CD4-positive, alpha-beta T cell treated with Interleukin-12 subunit alpha and Interleukin-12 subunit beta, for 1 hour (primary cell): ENCODE data around the gene DCLRE1A.
"Not testable (repeated sequence)": the region's sequence is repeated elsewhere in the genome, so short reads cannot be mapped to it uniquely, and the experiment has no call there.

Source experiments
- DNase-seq: peaks from one replicate; pipeline ENCODE4 v3.0.0-alpha.2; 2020

DCLRE1A gene

DNA sequence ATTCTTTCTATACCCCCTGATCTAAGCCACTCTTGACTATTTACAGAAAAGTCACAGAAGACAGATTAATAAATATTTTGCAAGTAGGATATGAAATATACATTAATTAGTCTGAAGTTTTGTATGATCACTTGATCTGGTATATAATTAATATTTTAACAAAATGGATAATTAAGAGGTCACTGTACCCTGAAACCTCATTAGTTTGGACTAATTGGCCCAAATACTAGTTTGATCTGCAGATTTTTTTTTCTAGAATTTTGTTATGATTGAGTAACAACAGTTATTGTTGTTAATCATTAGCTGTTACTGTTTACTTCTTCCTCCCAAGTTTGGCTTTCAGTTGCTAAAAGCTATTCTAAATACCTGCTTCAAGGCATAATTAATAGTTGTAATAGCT is 3.3 kb upstream of the DCLRE1A start:
- no peak for DNase-seq

DNA sequence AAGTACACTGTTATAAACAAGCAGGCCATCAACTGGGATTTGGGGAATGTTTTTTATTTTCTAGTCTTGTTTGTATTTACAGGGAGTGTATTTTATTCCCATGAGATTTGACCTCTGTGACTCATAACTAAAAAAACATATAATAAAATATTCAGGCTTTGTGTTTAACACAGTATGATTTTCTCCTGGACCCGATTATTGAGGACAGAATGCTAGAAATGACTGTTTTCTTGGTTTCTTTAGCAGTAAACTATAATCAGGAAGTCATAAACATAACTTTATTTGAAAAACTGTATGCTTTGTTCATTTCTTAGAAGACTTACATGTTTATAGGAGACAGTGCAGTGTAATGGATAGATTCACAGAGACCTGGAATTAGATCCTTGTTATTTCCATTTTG is 2.7 kb upstream of the DCLRE1A start:
- no peak for DNase-seq

DNA sequence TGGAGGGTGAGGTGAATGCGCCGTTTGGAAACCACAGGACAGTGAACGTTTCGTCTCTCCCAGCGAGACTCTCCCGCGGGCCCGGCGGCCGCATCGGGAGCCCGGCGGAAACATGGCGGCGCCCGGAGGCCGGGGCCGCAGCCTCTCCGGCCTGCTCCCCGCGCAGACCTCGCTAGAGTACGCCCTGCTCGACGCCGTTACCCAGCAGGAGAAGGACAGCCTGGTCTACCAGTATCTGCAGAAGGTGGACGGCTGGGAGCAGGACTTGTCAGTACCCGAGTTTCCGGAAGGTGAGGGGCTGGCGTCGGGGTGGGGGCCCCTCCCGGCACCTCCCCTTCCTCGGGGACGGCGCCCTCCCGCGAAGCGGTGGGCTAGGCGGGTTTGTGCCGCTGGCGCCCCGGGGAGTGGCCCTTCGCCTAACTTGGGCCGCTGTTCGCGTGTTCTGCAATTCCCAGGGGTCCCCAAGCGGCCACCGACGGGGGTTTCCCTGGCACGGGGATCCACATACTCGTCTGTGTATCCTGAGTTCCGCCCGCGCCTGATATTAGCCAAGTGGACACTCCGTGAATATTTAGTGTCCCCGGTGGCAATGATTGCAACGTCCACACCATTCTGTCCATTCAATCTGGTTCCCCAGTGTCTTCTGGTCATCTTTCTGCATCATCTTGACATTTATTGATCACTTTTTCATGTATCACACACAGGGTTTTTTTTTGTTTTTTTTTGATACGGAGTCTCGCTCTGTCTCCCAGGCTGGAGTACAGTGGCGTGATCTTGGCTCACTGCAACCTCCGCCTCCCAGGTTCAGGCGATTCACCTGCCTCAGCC is 1.1 kb upstream of the DCLRE1A start:
- peak; percentile 39 for DNase-seq

DNA sequence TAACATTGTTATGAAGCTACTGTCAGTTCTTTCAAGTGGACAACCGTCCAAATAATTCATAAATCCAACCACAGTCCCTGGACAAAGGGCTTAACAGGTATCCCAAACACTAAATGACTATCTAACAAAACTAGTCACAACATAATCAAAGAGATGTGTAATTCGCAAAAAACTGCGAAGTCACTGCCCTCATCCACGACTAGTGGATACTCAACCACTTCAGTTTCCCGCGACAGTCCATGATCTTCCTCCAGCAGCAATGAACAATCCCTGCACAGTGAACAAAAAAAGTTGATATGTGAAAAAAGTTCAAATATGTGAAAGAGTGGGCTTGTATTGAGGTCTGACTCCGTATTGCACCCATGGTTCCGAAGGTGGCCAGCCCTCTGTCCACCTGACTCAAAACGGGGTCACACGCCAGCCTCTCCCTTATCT is 287 bp downstream of the DCLRE1A start:
- DNase-seq: peak; percentile 5

DNA sequence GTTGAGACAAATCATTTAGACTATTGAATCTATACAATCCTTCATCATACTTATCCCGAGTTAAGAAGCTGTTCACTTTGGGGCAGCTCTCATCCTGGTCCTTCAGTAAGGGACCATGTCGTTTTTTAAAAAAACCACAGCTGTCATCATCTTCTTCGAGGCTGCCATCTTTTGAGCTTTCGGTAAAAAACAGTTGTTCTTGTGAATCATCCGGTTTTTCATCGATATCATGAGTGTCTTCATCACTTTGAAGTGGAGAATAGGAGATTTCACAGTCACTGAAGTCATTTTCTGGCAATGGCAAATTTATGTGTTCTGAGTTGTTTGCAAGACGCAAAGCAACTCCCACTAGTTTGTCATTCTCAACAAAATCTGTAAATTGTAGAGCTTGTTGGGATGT is 3.9 kb downstream of the DCLRE1A start:
- DNase-seq: no peak

DNA sequence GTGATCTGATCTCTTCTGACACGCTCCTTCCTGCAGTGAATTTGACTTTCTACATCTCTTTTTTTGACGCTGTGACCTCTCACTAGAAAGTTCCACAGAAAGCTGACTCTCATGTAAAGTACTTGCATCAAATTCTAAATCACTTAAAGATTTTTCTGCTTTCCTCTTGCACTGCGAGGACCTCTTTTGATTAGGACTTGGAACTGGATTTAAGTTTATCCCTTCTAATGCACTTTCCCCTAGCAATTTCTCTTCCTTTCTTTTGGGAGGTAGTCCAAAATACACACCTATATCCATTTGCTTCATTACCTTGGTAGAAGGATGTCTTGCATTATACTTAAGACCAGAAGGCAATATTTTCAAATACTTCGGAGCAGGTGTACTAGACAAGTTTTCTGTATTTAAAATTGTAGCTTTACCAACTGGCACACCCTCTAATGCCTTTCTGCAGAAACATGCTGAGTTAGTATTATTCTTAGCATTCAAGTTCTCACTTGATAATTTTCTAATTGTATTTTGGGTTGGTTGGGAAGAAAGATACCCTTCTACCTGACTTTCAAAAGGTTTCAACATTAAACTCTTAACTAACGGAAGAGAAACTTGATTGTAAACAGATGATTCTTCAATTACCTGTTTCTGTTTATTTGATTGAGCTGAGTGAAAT is 4.6 kb downstream of the DCLRE1A start:
- DNase-seq: no peak

DNA sequence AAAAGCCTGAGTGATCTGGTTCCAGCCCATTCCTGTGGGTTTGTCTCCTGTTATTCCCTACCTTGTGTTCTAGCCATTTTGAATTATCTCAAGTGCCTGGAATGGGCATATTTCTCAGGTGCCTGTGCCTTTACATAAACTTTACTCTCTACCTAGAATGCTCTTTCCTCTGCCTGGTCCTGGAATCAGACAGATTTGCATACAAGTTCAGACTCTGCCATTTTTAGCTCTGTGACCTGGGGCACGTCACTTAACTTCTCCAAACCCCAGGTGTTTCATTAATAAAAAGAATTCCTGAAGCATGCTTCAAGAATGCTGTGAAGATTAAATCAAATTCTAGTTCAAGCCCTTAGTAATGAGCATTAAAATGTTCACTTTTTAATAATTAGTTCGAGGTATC is 7.8 kb downstream of the DCLRE1A start:
- no peak for DNase-seq

DNA sequence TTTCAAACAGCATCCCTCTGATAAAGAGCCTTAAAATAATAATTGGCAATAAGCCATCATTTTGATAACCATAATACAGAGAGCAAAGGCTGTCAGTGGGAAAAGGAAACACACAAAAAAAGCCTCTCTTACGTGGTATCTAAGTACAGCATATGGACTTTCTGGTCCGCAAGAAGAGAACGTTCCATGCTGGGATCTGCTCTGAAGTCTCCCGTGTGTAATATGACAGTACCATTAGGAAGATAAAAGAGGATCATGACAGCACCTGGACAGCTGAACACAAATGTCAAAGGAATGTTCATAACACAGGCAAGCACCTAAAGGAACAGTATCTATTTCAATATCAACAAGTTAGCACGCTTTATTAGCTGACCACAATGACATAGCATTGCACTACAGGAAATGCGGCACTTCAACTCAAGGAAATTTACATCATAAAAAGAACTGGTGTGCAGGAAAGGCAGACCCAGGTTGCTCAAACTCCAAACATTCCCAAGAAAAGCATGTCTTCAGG is 9.9 kb downstream of the DCLRE1A start:
- DNase-seq: no peak

DNA sequence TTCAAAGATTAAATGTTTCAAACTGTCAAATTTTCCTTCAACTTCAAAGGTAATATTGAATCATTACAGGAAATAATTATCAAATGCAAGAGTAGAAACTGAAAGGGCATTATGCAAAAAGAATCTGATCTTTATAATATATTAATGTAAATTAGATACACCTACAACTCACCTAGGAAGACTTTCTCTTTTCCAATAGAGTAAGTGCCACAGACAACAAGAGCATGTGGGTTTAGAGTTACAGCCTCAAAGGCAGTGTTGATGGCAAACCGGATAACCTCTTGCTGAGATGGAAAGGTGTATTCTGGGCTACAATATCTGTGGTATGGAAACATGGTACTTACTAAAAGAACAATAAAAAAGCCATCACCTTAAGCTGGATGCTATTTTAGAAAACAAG is 11.7 kb downstream of the DCLRE1A start:
- DNase-seq: no peak

DNA sequence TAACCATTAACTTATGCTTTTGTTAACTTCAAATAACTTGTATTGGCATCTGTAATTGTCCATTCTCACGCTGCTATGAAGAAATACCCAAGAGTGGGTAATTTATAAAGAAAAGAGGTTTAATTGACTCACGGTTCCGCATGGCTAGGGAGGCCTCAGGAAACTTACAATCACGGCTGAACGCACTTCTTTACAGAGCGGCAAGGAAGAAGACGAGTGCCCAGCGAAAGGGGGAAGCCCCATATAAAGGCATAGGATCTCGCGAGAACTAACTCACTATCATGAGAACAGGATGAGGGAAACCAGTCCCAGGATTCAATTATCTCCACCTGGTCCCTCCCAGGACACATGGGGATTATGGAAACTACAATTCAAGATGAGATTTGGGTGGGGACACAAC is 25.3 kb downstream of the DCLRE1A start:
- not testable (repeated sequence) for DNase-seq

DNA sequence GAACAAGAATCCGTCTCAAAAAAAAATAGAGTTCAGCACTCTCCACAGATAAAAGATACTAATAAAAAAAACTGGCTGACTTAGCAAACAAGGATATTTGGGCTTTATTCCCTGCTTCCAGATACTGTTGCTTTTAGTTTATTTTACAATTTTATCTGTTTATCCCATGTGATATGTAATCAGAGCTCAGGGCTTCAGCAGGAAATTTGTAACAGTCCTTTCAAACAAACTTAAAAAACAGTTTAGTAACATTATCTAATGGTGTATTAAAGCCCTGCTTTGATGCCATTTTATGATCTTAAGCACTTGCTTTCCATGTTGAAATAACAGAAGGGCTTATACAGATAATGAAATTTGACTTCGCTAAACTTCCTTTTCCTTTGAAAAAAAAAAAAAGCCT is 28.1 kb downstream of the DCLRE1A start:
- DNase-seq: no peak

DNA sequence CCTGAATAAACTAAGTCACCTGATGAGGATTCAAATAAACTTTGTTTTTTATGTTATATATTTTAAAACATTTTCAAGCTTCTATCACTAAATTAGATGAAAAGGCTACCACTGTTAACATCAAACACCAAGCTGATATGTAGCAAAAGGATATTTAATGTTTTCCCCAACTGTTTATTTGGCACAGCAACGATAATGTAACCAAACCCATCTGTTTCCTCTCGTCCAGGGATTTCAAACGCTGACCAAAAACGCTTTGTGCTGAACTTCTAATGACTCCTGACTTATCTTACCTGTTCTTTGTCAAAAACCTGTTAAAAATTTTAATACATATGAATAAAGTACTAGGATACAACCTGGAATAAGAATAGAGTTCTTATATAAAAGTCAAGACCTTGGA is 30.5 kb downstream of the DCLRE1A start:
- DNase-seq: no peak

DNA sequence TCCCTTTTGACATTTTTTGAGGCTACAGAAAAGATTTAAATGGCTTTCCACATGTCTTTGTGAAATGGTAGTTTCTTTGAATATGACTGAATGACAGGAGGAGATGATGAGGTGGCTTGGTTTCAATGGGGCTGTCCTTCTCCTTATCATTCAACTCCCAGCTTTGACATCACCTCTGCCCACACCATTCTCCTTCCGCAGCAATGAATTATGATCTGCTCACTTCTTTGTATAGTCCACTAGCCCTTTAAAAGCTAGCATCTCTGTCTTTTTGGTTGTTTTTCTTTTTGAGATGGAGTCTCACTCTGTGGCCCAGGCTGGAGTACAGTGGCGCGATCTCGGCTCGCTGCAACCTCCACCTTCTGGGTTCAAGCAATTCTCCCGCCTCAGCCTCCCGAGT is 31.7 kb downstream of the DCLRE1A start:
- DNase-seq: no peak

DNA sequence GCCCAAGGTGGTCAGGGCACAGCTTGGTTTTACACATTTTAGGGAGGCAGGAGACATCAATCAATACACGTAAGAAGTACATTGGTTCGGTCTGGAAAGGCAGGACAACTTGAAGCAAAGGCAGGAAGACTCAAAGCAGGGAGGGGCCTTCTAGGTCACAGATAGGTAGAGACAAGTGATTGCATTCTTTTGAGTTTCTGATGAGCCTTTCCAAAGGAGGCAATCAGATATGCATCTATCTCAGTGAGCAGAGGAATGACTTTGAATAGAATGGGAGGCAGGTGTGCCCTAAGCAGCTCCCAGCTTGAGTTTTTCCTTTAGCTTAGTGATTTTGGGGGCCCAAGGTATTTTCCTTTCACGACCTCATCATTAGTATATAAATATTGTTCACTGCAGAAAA is 32.6 kb downstream of the DCLRE1A start:
- not testable (repeated sequence) for DNase-seq

DNA sequence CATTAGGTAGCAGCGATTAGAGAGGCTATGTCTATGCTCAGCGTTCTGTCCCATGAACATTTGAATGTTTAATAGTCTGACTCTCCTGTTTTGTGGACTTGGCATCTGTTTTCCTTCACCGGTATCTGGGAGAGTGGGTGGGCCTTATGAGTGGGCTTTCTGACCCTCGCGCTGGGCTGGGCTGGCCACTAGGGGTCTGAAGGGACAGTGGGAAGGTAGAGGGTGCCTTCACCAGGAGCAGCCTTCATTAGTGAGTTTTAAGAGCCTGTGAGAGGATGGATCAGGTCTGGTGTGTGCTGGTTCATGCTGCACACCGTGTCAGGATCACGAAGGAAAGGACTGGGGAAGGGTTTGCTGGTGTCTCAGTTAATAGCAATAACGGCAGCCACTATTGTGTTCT is 33.4 kb downstream of the DCLRE1A start:
- no peak for DNase-seq

DNA sequence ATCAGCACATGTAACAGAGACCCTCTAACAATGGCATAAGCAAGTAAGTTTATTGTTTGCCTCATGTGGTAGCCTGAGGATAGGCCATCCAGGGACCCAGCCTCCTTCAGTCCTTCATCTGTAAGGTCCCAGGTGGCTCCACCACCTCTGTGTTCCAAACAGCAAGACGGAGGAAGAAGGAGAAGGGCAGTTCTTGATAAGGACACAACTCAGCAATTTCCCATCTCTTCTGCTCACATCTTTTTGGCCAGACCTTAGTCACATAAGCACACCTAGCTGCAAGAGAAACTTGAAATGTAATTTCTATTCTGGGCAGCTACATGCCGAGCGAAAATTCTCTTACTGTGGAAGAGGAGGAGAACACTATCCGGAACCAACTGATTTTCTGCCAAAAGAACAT is 33.9 kb downstream of the DCLRE1A start:
- no peak for DNase-seq

DNA sequence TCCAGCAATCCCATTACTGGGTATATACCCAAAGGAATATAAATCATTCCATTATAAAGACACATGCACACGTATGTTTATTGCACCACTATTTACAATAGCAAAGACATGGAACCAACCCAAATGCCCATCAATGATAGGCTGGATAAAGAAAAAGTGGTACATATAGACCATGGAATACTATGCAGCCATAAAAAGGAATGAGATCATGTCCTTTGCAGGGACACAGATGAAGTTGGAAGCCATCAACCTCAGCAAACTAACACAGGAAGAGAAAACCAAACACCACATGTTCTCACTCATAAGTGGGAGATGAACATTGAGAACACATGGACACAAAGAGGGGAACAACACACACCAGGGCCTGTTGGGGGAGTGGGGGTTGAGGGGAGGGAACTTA is 39.2 kb downstream of the DCLRE1A start:
- DNase-seq: not testable (repeated sequence)

DNA sequence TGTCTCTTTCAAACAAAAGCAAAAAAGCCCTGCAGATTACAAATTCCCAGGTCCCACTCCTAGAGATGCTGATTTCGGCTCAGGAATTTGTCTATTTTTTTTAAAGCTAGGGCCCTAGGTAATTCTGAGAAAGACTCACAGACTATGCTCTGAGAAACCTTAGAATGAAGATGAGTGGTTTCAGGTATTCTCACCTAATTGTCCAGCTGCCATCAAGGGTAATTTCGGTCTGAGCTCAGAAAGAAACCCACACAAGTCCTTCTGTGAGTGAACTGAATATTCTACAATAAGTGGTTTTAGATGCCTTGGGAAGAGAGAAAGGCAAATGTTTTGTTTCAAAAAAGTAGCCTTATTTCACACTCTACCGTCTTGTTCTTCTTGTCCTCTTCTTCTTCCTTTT is 45.7 kb downstream of the DCLRE1A start:
- DNase-seq: no peak

DNA sequence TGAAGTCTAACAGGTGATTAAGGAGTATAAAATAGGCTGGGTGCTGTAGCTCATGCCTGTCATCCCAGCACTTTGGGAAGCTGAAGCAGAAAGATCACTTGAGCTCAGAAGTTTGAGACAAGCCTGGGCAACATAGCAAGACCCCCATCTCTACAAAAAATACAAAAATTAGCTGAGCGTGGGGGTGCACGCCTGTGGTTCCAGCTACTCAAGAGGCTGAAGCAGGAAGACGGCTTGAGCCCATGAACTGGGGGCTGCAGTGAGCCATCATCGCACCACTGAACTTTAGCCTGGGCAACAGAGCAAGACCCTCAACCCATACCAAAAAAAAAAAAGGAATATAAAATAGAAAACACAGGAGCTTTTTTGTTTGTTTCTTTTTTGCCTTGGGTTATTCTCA is 47.4 kb downstream of the DCLRE1A start:
- DNase-seq: no peak

DNA sequence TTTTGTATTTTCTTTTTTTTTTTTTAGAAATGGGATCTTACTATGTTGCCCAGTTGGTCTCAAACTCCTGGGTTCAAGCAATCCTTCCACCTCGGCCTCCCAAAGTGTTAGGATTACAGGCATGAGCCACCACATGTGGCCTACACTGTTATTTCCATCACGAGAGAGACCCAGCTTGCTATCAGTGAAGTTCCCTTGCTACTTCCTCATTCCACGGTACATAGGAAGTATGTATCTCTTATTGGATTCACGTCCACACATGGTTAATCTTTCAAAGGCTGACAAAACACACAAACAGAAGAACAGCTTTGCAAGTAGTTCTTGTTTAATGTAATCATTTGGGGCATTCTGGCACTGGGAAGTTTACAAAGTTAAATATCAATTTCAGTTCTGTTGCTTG is 50.9 kb downstream of the DCLRE1A start:
- DNase-seq: no peak

DNA sequence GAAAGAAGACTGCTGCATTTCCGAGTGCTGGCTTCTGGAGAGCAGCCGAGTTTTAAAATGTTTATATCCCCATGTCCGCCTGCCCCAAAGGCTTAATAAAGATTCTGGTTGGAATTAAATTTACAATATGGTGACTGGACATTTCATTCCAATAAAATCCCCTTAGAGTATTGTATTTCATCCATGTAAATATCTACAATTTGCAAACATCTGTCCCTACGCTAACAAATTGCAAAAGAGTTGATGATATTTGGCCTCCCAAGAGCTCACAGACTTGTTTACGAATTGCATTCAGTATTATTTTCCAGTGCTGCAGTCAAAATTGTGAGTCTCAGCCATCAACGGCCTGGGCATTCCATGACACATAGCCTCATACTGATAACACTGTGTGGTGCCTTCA is 52.3 kb downstream of the DCLRE1A start:
- no peak for DNase-seq

DNA sequence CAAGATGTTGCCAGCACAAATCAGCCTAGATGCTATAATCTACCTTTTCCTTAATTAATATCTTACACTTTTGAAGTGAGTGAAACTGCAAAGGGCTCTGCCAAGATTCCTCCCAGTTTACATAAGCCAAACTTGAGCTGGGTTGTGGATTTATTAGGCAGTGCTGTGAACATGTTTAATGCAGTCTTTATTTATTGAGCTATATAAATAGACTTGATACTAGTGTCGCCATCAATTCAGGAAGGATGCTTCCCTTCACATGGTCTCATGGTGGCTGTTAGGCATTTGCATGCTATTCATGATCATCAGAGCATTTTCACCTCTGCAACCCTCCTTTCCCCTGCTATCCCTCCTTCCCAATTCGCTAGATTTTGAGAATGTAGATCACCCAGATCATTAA is 62.2 kb downstream of the DCLRE1A start:
- no peak for DNase-seq

DNA sequence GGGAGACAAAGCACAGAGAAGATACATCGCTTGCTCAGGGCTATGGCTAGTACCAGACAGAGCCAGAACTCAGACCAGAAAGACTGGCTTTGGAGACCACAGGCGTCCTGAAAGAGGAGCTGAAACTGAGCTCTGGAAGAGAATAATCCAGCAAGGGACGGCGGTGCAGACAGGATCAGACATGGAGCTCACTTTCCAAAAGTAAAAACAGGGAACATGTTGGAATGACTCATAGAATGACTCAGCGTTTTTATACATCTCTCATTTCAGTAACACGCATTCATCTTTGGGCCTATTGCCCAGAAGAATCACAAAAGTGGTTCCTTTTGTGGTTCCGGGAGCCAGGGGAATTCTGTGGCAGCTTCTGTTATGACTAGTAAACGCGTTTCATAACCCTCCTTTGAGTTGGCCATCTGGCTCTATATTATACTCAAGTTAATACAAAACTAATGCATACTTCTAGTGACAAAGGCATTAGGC is 65.2 kb downstream of the DCLRE1A start:
- no peak for DNase-seq
